Measurements from ENCODE around the gene FTO. TPM values are rescaled to one million over a fixed set of nuclear protein-coding genes. Genes with fewer than 3 reads are reported as not detected.

Gene FTO
- polyA plus RNA-seq, 1 donor from 2014 or later: 80.1 TPM

DNA sequence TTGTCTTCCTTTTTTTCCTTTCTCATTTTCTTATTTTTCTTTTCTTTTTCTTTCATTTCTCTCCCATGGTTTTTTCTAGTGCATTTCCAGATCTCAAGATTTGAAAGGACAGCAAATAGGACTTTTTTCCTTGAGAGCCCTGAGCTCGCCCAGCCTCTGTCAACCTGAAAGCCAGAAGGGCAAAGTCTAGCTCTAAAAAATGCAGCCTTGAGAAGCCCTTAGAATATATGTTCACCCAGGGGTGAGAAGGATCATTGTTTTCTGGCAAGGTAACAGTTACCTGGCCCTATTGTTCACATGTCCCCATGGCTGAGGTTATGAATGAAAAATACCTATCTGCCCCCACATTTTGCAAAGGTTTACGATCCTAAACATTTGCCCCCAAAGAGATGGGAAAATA is 364.3 kb downstream of the FTO start:
- no peaks in the 10 kb centered on the region for H4K20me1 ChIP-seq (ENCODE audit: insufficient read depth)
- no peaks in the 10 kb centered on the region for H3K36me3 ChIP-seq (ENCODE audit: insufficient read depth, low read length)
- no peaks in the 10 kb centered on the region for H3K9me2 ChIP-seq (ENCODE audit: insufficient read depth, low read length)
- no peak overlapping the region for H3K9ac ChIP-seq (ENCODE audit: low read length)
- H3K4me3 ChIP-seq (ENCODE audit: low read length): no peak overlapping the region
- H3K79me2 ChIP-seq (replicated peaks; ENCODE audit: insufficient read depth, low read length): no peaks in the 10 kb centered on the region
- no peak overlapping the region for H3K27ac ChIP-seq (ENCODE audit: low read length)
- TF ChIP-seq CTCF (IDR thresholded peaks at IDR 0.05; ENCODE audit: poor library complexity, severe bottlenecking) (no peak), EZH2 (IDR thresholded peaks at IDR 0.05; ENCODE audit: borderline replicate concordance, insufficient read depth, low read length, poor library complexity, severe bottlenecking) (no peak), REST (IDR thresholded peaks at IDR 0.05; ENCODE audit: borderline replicate concordance) (no peak), POLR2AphosphoS5 (IDR thresholded peaks at IDR 0.05) (no peak), SMC3 (conservative IDR thresholded peaks at IDR 0.05; ENCODE audit: poor library complexity) (no peak), EP300 (conservative IDR thresholded peaks at IDR 0.05; ENCODE audit: poor library complexity, severe bottlenecking) (no peak), MXI1 (conservative IDR thresholded peaks at IDR 0.05; ENCODE audit: poor library complexity, severe bottlenecking) (no peak), TAF1 (IDR thresholded peaks at IDR 0.05; ENCODE audit: low read depth) (no peak)
- no peaks in the 10 kb centered on the region for H3K9me3 ChIP-seq (ENCODE audit: low read length)
- H2AFZ ChIP-seq (ENCODE audit: low read depth, low read length): no peak overlapping the region
- H3K27me3 ChIP-seq (ENCODE audit: insufficient read depth, low read depth, low read length): no peaks in the 10 kb centered on the region
- peaks cover 4% of the 10 kb centered on the region for H3F3A ChIP-seq (ENCODE audit: insufficient read depth, low read length, poor library complexity, severe bottlenecking)
- H3K4me2 ChIP-seq (ENCODE audit: low read length): no peak overlapping the region

GRCh38 chr16:54069601-54070239 is 365.8 kb downstream of the FTO start:
- no peaks in the 10 kb centered on the region for H3K36me3 ChIP-seq (ENCODE audit: insufficient read depth, low read length)
- no peak overlapping the region for H2AFZ ChIP-seq (ENCODE audit: low read depth, low read length)
- no peaks in the 10 kb centered on the region for H3K79me2 ChIP-seq (replicated peaks; ENCODE audit: insufficient read depth, low read length)
- H3K27ac ChIP-seq (ENCODE audit: low read length): no peak overlapping the region
- TF ChIP-seq EZH2 (IDR thresholded peaks at IDR 0.05; ENCODE audit: borderline replicate concordance, insufficient read depth, low read length, poor library complexity, severe bottlenecking) (no peak), EP300 (conservative IDR thresholded peaks at IDR 0.05; ENCODE audit: poor library complexity, severe bottlenecking) (no peak), POLR2AphosphoS5 (IDR thresholded peaks at IDR 0.05) (no peak), SMC3 (conservative IDR thresholded peaks at IDR 0.05; ENCODE audit: poor library complexity) (no peak)
- H3K9me3 ChIP-seq (ENCODE audit: low read length): no peaks in the 10 kb centered on the region
- no peak overlapping the region for H3K4me2 ChIP-seq (ENCODE audit: low read length)
- peaks cover 4% of the 10 kb centered on the region for H3F3A ChIP-seq (ENCODE audit: insufficient read depth, low read length, poor library complexity, severe bottlenecking)
- no peaks in the 10 kb centered on the region for H3K27me3 ChIP-seq (ENCODE audit: insufficient read depth, low read depth, low read length)
- no peak overlapping the region for H3K9ac ChIP-seq (ENCODE audit: low read length)
- no peak overlapping the region for H3K4me3 ChIP-seq (ENCODE audit: low read length)
- no peaks in the 10 kb centered on the region for H3K9me2 ChIP-seq (ENCODE audit: insufficient read depth, low read length)
- no peaks in the 10 kb centered on the region for H4K20me1 ChIP-seq (ENCODE audit: insufficient read depth)

Data from neural cell (in vitro differentiated cells).